HG03565 (cell line): ENCODE results near the gene MYBPC1.

Source experiments
- ATAC-seq: cut with Tn5 transposase; IDR thresholded peaks from one replicate; pipeline ENCODE4 v1.9.1; 2021; ENCODE audit warnings: mild to moderate bottlenecking, moderate library complexity; ENCODE audit not compliant: unreplicated experiment

MYBPC1 gene

DNA sequence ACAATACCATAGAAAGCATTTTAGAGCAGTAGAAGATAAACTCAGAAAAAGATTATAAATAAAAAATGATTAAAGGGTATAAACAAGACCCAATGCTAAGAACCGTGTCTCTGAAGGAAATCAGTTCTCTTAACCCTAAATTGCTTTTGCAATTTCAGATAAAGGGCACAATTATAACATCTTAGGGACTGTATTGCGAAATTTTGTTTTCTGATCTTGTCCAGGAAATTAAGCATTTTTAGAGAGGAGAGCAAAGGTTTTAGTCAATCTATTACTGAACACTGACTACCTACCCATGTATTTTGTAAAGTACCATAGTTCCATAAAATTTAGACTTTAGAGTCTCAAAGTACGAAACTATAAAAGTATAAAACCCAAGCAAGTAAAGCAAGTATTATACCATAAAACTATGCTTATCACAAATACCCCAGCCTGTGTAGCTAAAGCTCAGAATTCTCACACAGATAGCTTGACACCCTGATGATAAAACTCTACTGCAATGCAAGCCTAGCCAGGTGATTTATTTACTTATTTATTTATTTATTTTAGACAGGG lies 95.8 kb downstream of the MYBPC1 start:
- ATAC-seq, result no peak

DNA sequence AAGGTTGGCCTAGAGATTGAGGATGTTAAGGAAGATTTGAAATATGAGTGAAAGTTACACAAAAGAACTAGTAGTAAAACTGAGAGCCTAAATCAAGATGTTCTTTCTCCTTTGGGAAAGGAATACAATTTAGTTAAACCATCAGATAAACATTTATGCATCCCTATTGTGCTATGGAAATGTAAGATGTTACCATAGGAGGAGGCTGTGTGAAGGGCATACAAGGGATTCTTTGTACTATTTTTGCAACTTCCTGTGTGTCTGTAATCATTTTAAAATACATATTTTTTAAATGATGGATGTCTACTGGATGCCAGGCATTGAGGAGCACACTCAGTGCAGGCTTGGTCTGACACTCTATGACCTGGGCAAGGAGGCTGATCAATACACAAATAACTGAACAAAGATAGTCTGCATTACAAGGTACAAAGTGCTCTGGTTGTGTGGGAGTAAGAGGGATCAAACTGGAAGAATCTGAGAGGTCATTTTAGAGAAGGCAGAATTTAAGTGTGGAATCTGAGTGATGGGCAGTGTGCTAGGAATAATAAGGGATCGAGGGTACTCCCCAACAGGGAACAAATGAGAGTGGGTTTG lies 96.8 kb downstream of the MYBPC1 start:
- ATAC-seq, result no peak

GRCh38 chr12:101694297-101694848 lies 99.6 kb downstream of the MYBPC1 start:
- no peak for ATAC-seq

DNA sequence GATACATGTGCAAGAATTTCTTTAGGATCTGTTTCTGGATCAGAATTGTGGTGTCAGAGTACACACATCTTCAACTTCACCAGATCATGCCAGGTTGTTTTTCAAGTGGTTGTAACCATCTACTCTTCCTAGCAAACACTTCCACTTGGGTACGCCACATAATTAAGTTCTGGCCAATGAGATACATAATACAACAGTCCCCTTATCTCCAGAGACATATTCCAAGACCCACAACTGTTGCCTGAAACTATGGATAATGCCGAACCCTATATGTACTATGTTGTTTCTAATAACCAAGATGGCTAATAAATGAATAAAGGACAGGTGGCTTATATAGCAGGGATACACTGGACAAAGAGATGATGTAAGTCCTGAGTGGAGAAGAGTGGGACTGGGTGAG lies 100.2 kb downstream of the MYBPC1 start:
- ATAC-seq, result no peak

GRCh38 chr12:101695706-101696105 lies 100.9 kb downstream of the MYBPC1 start:
- no peak for ATAC-seq

GRCh38 chr12:101696251-101697196 lies 101.8 kb downstream of the MYBPC1 start:
- peak; percentile 19 for ATAC-seq

GRCh38 chr12:101697197-101697929 lies 102.6 kb downstream of the MYBPC1 start, which contains the start of gene CHPT1:
CHPT1 (plus strand) TSS chr12:101697640; CDS start chr12:101697862, 222 bp downstream.
- peak; percentile 50 for ATAC-seq

GRCh38 chr12:101697930-101698799 lies 103.4 kb downstream of the MYBPC1 start:
- peak; percentile 12 for ATAC-seq

DNA sequence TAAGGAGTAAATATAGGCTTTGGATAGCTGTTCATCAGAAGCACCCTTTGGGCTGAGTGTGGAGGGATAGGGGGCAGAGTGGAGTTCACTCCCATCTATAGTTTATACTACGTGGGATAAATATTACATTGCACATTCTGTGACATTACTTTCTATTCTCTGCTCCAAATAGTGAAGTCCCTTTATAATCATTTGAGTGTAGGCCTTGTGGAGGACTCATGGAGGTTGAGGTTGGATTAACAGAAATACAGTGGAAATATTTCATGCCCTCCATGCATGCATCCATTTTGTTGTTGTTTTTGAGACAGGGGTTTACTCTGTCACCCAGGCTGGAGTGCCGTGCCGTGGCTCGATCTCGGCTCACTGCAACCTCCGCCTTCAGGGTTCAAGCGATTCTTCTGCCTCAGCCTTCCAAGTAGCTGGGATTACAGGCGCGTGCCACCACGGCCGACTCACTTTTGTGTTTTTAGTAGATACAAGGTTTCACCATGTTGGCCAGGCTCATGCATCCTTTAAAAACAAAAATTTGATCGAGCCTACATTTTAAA lies 104.1 kb downstream of the MYBPC1 start:
- ATAC-seq, result no peak

DNA sequence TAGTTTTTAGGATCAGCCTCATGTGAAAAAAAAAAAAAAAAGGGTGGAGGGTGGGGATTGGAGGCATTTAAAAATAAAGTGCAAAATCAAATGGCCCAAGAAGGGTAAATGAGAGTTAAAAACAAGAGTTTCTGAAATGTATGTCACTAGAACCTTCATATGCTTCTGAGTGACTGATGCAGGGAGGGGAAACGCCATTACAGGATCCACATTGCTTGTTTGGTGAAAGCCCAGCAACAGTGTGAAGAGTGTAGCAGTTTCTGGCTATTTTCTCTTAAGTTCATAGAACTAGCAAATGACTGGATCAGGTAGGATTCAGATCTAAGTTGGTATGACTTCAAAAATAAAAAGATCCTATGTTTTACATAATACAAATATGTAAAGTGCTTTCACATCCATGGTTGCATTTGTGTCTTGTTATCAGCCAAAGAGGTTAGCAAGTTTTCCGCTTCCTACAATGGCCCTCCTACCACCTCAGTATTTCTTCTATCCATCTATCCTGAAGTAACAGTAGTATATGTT lies 105.6 kb downstream of the MYBPC1 start:
- no peak for ATAC-seq

- no peak for ATAC-seq
Measured at GRCh38 chr12:101703487-101703886, 108.7 kb downstream of the MYBPC1 start.

GRCh38 chr12:101706403-101706802 lies 111.6 kb downstream of the MYBPC1 start:
- no peak for ATAC-seq

DNA sequence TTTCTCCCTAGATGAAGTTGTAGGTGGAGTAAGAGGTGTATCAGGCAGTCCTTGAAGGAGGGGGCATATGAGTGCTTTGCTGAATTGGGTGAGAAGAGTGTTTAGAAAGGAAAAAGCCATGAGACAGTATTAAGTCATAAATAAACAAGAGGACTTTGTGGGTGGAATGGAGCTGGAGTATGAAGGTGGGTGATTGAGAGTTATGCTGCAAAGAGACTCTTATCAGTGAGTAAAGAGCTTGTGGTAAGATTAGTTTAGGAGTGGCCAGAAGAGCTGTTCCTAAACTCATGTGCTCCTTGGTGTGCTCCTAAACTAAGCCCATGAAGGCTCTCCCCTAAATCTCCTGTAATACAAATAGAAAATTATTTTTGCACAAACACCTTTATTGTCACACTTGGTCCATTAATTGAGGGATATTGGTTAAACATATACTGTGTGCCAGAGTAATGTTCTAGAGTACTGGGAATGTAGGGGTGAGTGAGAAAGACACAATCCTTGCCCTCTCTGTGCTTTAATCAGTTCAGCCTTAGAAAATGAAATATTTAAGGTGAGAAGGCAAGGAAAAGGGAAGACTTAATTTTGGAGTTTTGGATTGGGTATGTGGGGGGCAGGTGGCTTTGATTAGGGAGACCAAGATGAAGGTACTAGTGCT lies 112.5 kb downstream of the MYBPC1 start:
- ATAC-seq, result no peak

DNA sequence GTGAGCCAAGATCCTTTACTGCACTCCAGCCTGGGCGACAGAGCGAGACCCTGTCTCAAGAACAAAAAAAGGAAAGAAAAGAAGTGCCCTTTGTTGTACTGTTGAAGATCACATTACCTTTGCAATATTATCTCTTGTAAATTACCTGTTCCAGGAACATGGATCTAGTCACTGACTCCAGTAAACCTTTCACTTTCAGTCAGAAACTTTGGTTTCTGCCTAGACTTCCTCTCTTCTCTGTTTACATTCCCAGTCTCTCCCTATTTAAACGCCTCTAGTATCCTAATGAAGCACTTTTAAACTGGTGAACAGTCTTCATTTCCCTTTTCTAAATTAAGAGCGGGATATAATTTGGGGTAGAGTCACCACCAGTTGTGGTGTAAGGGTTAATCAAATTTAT lies 115.5 kb downstream of the MYBPC1 start:
- no peak for ATAC-seq

DNA sequence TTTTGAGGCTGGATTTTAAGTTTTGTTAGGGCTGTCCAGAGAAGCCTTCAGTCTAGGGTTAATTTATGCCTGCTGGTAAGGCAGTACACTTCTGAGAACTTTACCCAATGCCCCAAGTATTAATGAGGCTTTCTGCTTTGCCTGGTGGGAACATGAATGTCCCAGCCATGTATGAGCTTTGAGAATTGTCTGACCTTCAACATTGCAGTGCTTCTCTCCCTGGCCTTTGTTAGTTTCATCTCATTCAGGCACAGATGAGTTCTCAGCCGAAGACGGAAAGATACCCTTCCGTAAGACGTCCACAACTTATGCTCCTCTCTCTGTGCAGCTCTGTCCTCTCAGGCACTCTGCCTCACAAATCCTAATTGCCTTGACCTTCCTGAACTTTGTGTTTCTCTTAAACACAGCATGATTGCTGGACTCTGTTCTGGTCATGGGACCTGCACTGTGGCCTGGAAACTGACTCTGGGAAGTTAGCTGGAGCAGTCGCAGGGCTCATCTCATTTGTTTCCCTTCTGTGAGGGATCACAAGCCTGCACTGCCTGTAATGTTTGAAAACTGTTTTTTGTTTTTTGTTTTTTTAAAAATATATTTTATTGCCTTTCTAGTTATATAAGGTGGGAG lies 118.4 kb downstream of the MYBPC1 start:
- no peak for ATAC-seq

DNA sequence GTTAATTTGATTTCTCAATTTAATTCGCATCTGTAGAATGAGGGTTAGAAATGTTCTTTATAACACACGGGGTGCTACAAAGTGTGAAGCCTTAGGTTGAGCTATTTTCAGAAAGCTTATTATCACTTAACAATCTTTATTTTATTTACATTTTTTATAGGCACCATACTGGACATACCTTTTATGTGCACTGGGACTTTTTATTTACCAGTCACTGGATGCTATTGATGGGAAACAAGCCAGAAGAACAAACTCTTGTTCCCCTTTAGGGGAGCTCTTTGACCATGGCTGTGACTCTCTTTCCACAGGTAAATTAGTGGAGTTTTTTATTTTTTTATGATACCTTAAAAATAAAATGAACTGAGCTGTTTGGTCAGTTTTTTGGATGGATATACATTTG lies 119.2 kb downstream of the MYBPC1 start:
- no peak for ATAC-seq

DNA sequence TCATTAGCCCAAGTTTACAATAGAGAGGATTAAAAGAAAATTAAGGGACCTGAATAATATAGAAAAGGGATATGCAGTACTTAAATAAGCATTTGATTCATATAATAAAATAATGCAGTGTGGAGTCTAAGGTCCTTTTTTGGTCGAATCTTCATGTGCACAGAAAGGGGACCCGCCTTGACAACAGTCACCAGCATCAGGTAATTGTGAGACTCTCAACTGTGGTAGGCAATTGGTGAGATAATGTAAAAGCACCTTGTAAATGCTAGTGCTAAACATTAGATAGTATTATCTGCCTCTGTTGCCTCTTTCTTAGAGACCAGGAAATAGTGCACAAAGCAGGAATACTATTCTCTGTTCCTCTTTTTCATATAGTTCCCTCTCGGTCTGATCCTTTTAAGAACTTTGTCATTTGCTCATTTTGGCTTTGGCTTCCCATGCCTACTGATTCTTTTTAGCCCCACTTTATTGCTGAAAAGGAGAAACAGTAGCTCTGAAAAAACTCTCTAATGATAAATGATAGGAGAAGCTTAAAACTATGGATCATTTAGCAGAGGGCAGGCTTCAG lies 120.2 kb downstream of the MYBPC1 start:
- ATAC-seq, result no peak

DNA sequence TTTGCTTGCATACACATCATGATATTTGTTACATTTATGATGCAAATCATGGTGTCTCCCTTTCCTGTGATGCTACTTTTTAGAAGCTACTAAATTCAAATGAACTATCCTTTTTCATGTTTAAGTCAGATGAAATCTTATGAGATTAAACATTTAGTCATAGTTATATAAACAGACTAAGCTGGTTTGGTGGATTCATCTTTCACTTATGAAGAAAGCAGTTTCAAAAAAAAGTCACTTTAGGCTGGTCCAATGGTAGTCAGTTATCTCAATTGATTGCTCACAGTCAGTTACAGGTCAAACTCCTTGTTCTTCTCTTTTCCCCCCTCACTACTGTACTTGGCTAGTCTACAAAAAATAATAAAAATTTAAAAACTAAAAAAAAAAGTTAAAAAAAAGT lies 124.8 kb downstream of the MYBPC1 start:
- no peak for ATAC-seq
